HEK293 (cell line): ENCODE data around the gene JAKMIP1.

Source experiments
- FEZF1 ChIP-seq: fragments of 450-650 bp; formaldehyde crosslinking; IDR thresholded peaks from 2 replicates; pipeline ENCODE4 v1.5.1; 2016; ENCODE audit warnings: missing biosample characterization, missing genetic modification characterization
- KLF16 ChIP-seq: fragments of 450-650 bp; formaldehyde crosslinking; IDR thresholded peaks from 2 replicates; pipeline ENCODE4 v1.5.1; 2017; ENCODE audit warnings: missing biosample characterization, missing genetic modification characterization
- OSR2 ChIP-seq: fragments of 450-650 bp; formaldehyde crosslinking; IDR thresholded peaks from 2 replicates; pipeline ENCODE4 v1.5.1; 2016; ENCODE audit warnings: missing biosample characterization, missing genetic modification characterization
- REPIN1 ChIP-seq: fragments of 450-650 bp; formaldehyde crosslinking; IDR thresholded peaks from 2 replicates; pipeline ENCODE4 v1.5.1; 2017; ENCODE audit warnings: missing biosample characterization, missing genetic modification characterization, low read depth
- TCF7L2 ChIP-seq: IDR thresholded peaks from 2 replicates; pipeline ENCODE4 v1.6.1; 2011; ENCODE audit warnings: low read depth, mild to moderate bottlenecking, inconsistent platforms, low read length, moderate library complexity, borderline replicate concordance
- ZBTB48 ChIP-seq: fragments of 450-650 bp; formaldehyde crosslinking; IDR thresholded peaks from 2 replicates; pipeline ENCODE4 v1.5.1; 2016; ENCODE audit warnings: missing biosample characterization, missing genetic modification characterization
- ZFHX2 ChIP-seq: fragments of 450-650 bp; formaldehyde crosslinking; conservative IDR thresholded peaks from 2 replicates; pipeline ENCODE4 v1.5.1; 2016; ENCODE audit warnings: missing biosample characterization, missing genetic modification characterization
- ZFP37 ChIP-seq: fragments of 450-650 bp; formaldehyde crosslinking; IDR thresholded peaks from 2 replicates; pipeline ENCODE4 v1.5.1; 2016; ENCODE audit warnings: missing biosample characterization, missing genetic modification characterization
- ZNF146 ChIP-seq: fragments of 450-650 bp; formaldehyde crosslinking; IDR thresholded peaks from 2 replicates; pipeline ENCODE4 v1.5.1; 2016; ENCODE audit warnings: missing biosample characterization, missing genetic modification characterization
- ZNF311 ChIP-seq: fragments of 450-650 bp; formaldehyde crosslinking; IDR thresholded peaks from 2 replicates; pipeline ENCODE4 v1.5.1; 2017; ENCODE audit warnings: missing biosample characterization, missing genetic modification characterization, borderline replicate concordance
- ZNF473 ChIP-seq: fragments of 450-650 bp; formaldehyde crosslinking; IDR thresholded peaks from 2 replicates; pipeline ENCODE4 v1.5.1; 2017; ENCODE audit warnings: missing biosample characterization, missing genetic modification characterization
- TF ChIP-seq, protein P1 (sequence below): fragments of 450-650 bp; formaldehyde crosslinking; IDR thresholded peaks from 2 replicates; pipeline ENCODE4 v1.5.1; 2016; ENCODE audit warnings: missing biosample characterization, missing genetic modification characterization
- TF ChIP-seq, protein P2 (sequence below): fragments of 450-650 bp; formaldehyde crosslinking; IDR thresholded peaks from 2 replicates; pipeline ENCODE4 v1.5.1; 2016; ENCODE audit warnings: missing biosample characterization, missing genetic modification characterization
- TF ChIP-seq, protein P3 (sequence below): fragments of 450-650 bp; formaldehyde crosslinking; IDR thresholded peaks from 2 replicates; pipeline ENCODE4 v1.5.1; 2016; ENCODE audit warnings: missing biosample characterization, missing genetic modification characterization

DNA sequence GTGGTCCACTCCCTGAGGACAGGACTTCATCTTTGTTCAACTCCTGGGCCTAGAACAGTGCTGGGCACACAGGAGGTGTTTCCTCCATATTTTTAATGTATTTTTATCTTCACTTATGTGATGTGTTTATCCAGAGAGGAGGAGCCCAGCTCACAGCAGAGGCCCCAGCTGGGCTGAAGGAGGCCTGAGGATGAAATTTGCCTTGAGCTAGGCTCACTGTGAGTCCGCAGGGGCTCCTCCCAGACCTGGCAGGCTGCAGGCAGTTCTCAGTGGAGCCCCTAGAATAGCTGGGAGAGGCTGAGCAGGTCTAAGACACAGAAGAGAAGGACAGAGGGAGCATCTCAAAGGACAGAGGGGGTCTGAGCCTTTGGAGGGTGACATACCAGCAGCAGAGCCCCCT, 208.9 kb downstream of the JAKMIP1 start:
- no peak for TF ChIP-seq ZFP37 (tag by site-specific recombination)
- TF ChIP-seq, protein P1, sequence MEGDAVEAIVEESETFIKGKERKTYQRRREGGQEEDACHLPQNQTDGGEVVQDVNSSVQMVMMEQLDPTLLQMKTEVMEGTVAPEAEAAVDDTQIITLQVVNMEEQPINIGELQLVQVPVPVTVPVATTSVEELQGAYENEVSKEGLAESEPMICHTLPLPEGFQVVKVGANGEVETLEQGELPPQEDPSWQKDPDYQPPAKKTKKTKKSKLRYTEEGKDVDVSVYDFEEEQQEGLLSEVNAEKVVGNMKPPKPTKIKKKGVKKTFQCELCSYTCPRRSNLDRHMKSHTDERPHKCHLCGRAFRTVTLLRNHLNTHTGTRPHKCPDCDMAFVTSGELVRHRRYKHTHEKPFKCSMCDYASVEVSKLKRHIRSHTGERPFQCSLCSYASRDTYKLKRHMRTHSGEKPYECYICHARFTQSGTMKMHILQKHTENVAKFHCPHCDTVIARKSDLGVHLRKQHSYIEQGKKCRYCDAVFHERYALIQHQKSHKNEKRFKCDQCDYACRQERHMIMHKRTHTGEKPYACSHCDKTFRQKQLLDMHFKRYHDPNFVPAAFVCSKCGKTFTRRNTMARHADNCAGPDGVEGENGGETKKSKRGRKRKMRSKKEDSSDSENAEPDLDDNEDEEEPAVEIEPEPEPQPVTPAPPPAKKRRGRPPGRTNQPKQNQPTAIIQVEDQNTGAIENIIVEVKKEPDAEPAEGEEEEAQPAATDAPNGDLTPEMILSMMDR (tag by site-specific recombination): no peak
- TF ChIP-seq, protein P2, sequence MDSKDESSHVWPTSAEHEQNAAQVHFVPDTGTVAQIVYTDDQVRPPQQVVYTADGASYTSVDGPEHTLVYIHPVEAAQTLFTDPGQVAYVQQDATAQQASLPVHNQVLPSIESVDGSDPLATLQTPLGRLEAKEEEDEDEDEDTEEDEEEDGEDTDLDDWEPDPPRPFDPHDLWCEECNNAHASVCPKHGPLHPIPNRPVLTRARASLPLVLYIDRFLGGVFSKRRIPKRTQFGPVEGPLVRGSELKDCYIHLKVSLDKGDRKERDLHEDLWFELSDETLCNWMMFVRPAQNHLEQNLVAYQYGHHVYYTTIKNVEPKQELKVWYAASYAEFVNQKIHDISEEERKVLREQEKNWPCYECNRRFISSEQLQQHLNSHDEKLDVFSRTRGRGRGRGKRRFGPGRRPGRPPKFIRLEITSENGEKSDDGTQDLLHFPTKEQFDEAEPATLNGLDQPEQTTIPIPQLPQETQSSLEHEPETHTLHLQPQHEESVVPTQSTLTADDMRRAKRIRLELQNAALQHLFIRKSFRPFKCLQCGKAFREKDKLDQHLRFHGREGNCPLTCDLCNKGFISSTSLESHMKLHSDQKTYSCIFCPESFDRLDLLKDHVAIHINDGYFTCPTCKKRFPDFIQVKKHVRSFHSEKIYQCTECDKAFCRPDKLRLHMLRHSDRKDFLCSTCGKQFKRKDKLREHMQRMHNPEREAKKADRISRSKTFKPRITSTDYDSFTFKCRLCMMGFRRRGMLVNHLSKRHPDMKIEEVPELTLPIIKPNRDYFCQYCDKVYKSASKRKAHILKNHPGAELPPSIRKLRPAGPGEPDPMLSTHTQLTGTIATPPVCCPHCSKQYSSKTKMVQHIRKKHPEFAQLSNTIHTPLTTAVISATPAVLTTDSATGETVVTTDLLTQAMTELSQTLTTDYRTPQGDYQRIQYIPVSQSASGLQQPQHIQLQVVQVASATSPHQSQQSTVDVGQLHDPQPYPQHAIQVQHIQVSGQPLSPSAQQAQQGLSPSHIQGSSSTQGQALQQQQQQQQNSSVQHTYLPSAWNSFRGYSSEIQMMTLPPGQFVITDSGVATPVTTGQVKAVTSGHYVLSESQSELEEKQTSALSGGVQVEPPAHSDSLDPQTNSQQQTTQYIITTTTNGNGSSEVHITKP (tag by site-specific recombination): no peak
- no peak for TF ChIP-seq ZFHX2 (tag by site-specific recombination)
- TF ChIP-seq FEZF1: no peak
- TF ChIP-seq OSR2 (tag by site-specific recombination): no peak
- TF ChIP-seq ZNF311 (tag by site-specific recombination): no peak
- TF ChIP-seq ZNF146 (tag by site-specific recombination): no peak
- no peak for TF ChIP-seq ZNF473 (tag by site-specific recombination)
- TF ChIP-seq KLF16: no peak
- TF ChIP-seq TCF7L2: no peak
- TF ChIP-seq, protein P3, sequence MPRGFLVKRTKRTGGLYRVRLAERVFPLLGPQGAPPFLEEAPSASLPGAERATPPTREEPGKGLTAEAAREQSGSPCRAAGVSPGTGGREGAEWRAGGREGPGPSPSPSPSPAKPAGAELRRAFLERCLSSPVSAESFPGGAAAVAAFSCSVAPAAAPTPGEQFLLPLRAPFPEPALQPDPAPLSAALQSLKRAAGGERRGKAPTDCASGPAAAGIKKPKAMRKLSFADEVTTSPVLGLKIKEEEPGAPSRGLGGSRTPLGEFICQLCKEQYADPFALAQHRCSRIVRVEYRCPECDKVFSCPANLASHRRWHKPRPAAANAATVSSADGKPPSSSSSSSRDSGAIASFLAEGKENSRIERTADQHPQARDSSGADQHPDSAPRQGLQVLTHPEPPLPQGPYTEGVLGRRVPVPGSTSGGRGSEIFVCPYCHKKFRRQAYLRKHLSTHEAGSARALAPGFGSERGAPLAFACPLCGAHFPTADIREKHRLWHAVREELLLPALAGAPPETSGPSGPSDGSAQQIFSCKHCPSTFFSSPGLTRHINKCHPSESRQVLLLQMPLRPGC: no peak
- TF ChIP-seq ZBTB48 (tag by site-specific recombination): no peak
- TF ChIP-seq REPIN1 (tag by site-specific recombination): no peak
